ENCODE results near the gene NXPH4.

GRCh38 chr12:57199191-57199590 lies 17.4 kb upstream of the NXPH4 start:
- no peak for TF ChIP-seq POLR2A (IDR thresholded peaks at IDR 0.05)
- no peak for TF ChIP-seq EP300 (IDR thresholded peaks at IDR 0.05)
- TF ChIP-seq CTCF (IDR thresholded peaks at IDR 0.05) = no peak
